Progenitor cell of endocrine pancreas (in vitro differentiated cells): ENCODE data around the gene CNN3. TPM values are rescaled to one million over a fixed set of nuclear protein-coding genes. Genes with fewer than 3 reads are reported as not detected.

Source experiments
- DNase-seq: peaks from one replicate; pipeline ENCODE4 v3.0.0; 2021; ENCODE audit warnings: low spot score; ENCODE audit not compliant: unreplicated experiment
- H3K27ac Mint-ChIP-seq: 2 replicates; pipeline ENCODE4 v1.8.0; 2021; ENCODE audit warnings: mild to moderate bottlenecking, moderate library complexity, mixed read lengths
- H3K27me3 Mint-ChIP-seq: 2 replicates; pipeline ENCODE4 v1.8.0; 2021; ENCODE audit warnings: mixed read lengths
- H3K36me3 Mint-ChIP-seq: 2 replicates; pipeline ENCODE4 v1.8.0; 2022; ENCODE audit warnings: mixed read lengths; ENCODE audit not compliant: insufficient read depth
- H3K4me1 Mint-ChIP-seq: 2 replicates; pipeline ENCODE4 v1.8.0; 2021; ENCODE audit warnings: low read depth, mixed read lengths
- H3K4me3 Mint-ChIP-seq: 2 replicates; pipeline ENCODE4 v1.8.0; 2021; ENCODE audit warnings: low read depth, mild to moderate bottlenecking, moderate library complexity, mixed read lengths
- H3K9me3 Mint-ChIP-seq: 2 replicates; pipeline ENCODE4 v1.8.0; 2021; ENCODE audit warnings: low read depth, mixed read lengths
- CTCF ChIP-seq: fragments of 200-600 bp; sonication (generic); IDR thresholded peaks from one replicate; pipeline ENCODE4 v1.5.0; 2021; ENCODE audit warnings: antibody characterized with exemption, mild to moderate bottlenecking; ENCODE audit not compliant: unreplicated experiment
- total RNA-seq: library from RNA; stranded (reverse); gene quantifications from 2 replicates; pipeline ENCODE4 v1.2.1, GENCODE V29; 2021

Gene CNN3
- total RNA-seq, 1 donor from 2014 or later, result 342 TPM

DNA sequence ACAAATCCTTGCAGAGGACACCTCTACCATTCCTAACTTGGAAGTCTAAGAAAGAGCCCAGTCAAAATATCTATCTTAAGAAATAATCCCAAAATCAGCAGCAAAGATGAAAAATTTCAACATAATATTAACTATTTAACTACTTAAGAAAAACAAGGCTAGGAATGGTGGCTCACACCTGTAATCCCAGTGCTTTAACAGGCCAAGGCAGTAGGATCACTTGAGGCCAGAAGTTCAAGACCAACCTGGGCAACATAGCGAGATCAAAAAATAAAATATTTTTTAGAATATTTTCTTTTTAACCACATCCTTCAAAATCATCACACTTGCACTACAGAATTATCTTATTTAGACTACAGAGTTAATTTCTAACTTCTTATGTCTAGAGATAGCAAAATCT, 4.9 kb downstream of the CNN3 start:
- Mint-ChIP-seq H3K4me3 (peak overlapping the region; percentile 21), H3K9me3 (no peaks in the 10 kb centered on the region), H3K36me3 (peaks cover 11% of the 10 kb centered on the region), H3K4me1 (peaks cover 62% of the 10 kb centered on the region), H3K27ac (no peak overlapping the region), H3K27me3 (no peaks in the 10 kb centered on the region)
- TF ChIP-seq CTCF, result no peak
- DNase-seq, result no peak

DNA sequence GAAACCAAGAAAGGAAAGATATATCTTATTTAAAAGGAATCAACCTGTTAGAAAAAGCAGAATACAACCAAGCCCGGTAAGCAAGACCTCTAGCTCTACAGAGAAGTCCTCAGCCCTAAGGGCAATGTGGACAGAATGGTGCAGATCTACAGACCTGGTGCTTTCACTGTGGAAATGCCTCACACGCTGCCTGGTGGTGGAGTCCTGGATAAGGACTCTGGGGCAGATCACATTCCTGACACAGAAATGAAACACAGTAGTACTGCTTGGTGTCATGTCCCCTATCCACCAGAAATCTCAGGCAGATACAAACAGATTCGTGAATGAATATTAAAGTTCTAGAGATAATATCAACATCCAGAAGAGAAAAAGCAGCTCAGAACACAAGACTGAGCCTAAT, 6.8 kb downstream of the CNN3 start:
- no peak for DNase-seq
- Mint-ChIP-seq H3K36me3 (peaks cover 22% of the 10 kb centered on the region), H3K9me3 (no peaks in the 10 kb centered on the region), H3K4me3 (peak overlapping the region; percentile 40), H3K27me3 (no peaks in the 10 kb centered on the region), H3K27ac (peak overlapping the region; percentile 89), H3K4me1 (peaks cover 72% of the 10 kb centered on the region)
- TF ChIP-seq CTCF, result no peak

DNA sequence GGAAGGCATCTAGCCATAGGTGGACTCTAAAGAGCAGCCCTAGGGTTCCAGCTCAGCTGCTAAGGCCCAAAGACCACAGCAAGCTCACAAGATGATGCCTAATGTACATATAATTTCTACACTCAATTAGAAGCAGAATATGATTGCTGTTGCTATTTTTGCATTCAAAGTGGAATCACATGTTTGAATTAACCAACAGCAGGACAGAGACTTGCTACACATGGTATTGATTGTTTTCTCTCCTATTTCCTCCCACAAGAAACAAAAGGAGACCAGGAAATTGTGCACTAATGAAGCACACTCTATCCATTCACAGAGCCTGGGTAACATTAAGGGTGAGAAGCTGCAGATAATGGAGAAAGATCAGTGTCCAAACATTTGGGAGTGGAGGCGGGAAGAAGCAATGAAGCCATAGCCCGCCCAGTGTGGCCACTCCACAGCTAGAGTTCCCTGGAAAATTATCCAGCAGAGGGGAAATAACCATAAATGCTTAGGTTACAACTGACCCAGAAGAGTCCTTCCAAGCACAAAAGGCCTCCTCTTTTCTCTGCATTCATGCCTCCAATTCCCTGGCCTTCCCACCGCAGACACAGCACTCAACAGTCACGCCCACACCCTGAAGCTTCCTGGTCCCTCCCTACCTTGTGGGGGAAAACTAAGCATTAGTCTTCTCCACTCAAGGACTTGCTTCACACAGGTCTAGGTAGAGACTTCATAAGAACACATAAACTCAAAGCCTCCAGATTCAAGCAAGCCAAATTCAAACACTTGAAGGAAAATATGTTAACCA, 7.5 kb downstream of the CNN3 start:
- Mint-ChIP-seq H3K4me1 (peaks cover 66% of the 10 kb centered on the region), H3K36me3 (peaks cover 21% of the 10 kb centered on the region), H3K27ac (peak overlapping the region; percentile 89)

GRCh38 chr1:94917251-94917650, 9.7 kb downstream of the CNN3 start:
- no peak overlapping the region for H3K4me3 Mint-ChIP-seq
- no peak for DNase-seq
- peaks cover 17% of the 10 kb centered on the region for H3K36me3 Mint-ChIP-seq
- H3K9me3 Mint-ChIP-seq, result no peaks in the 10 kb centered on the region
- no peak overlapping the region for H3K27ac Mint-ChIP-seq
- H3K4me1 Mint-ChIP-seq, result peaks cover 60% of the 10 kb centered on the region
- H3K27me3 Mint-ChIP-seq, result no peaks in the 10 kb centered on the region
- TF ChIP-seq CTCF, result no peak

More for the DNA sequence above, 7.5 kb downstream of the CNN3 start:
- no peaks in the 10 kb centered on the region for H3K27me3 Mint-ChIP-seq
- H3K9me3 Mint-ChIP-seq, result no peaks in the 10 kb centered on the region
- DNase-seq, result no peak
- TF ChIP-seq CTCF, result no peak
- H3K4me3 Mint-ChIP-seq, result peak overlapping the region; percentile 40

GRCh38 chr1:94912263-94913184, 14.4 kb downstream of the CNN3 start:
- Mint-ChIP-seq H3K4me1 (peaks cover 51% of the 10 kb centered on the region), H3K4me3 (no peak overlapping the region), H3K27ac (no peak overlapping the region), H3K9me3 (no peaks in the 10 kb centered on the region), H3K36me3 (peaks cover 33% of the 10 kb centered on the region), H3K27me3 (no peaks in the 10 kb centered on the region)
- no peak for DNase-seq
- no peak for TF ChIP-seq CTCF
